OCI-LY7 (cell line): Measurements from ENCODE around the gene FAM187B. TPM values are rescaled to one million over a fixed set of nuclear protein-coding genes. Genes with fewer than 3 reads are reported as not detected.

ENCODE experiments used
- BruUV-seq: library from RNA; stranded (reverse); fragments of 400-500 nt; replicated peaks from 2 replicates; lab custom pipeline; 2021; lab: Mats Ljungman, UMichigan
- CTCF ChIA-PET: fragments of 300-600 bp; sonication (Branson Sonifier 250); formaldehyde crosslinking; loops from one replicate; lab custom pipeline; 2022; ENCODE audit warnings: antibody characterized with exemption; ENCODE audit not compliant: unreplicated experiment; lab: Charles Lee
- POLR2A ChIA-PET: fragments of 300-600 bp; sonication (Branson Sonifier 250); formaldehyde crosslinking; loops from one replicate; lab custom pipeline; 2022; ENCODE audit warnings: antibody characterized with exemption; lab: Charles Lee
- DNase-seq: peaks from one replicate; pipeline ENCODE4 v3.0.0-alpha.2; 2015; ENCODE audit warnings: low spot score
- H2AFZ ChIP-seq: fragments of 200-600 bp; sonication (generic), shearing (Covaris generic); 2 replicates; pipeline ENCODE4 v1.6.1; 2014; ENCODE audit warnings: mild to moderate bottlenecking, antibody characterized with exemption, low read length, moderate library complexity
- H3K27ac ChIP-seq: fragments of 200-600 bp; sonication (generic); 2 replicates; pipeline ENCODE4 v1.5.1; 2014; ENCODE audit warnings: mixed run types, low read depth, mild to moderate bottlenecking, moderate library complexity, low read length, inconsistent platforms; ENCODE audit not compliant: poor library complexity, severe bottlenecking
- H3K36me3 ChIP-seq: fragments of 200-600 bp; sonication (generic); 2 replicates; pipeline ENCODE4 v1.6.1; 2014; ENCODE audit warnings: mild to moderate bottlenecking, antibody characterized with exemption, low read length, moderate library complexity, mixed read lengths; ENCODE audit not compliant: insufficient read depth
- H3K4me1 ChIP-seq: fragments of 200-600 bp; sonication (generic); 2 replicates; pipeline ENCODE4 v1.5.1; 2014; ENCODE audit warnings: mild to moderate bottlenecking, low read length; ENCODE audit not compliant: insufficient read depth, poor library complexity, severe bottlenecking
- H3K4me2 ChIP-seq: fragments of 200-600 bp; sonication (generic); 2 replicates; pipeline ENCODE4 v1.6.1; 2014; ENCODE audit warnings: mild to moderate bottlenecking, low read length
- H3K4me3 ChIP-seq: fragments of 200-600 bp; sonication (generic); 2 replicates; pipeline ENCODE4 v1.5.1; 2014; ENCODE audit warnings: mild to moderate bottlenecking, low read depth, low read length; ENCODE audit not compliant: poor library complexity, severe bottlenecking
- H3K79me2 ChIP-seq: fragments of 200-600 bp; sonication (generic); 2 replicates; pipeline ENCODE4 v1.6.1; 2016; ENCODE audit warnings: low read depth, mild to moderate bottlenecking, low read length, moderate library complexity, mixed read lengths; ENCODE audit not compliant: insufficient read depth
- H3K9me2 ChIP-seq: fragments of 200-600 bp; sonication (generic); 2 replicates; pipeline ENCODE4 v1.6.1; 2016; ENCODE audit warnings: mild to moderate bottlenecking, low read length, mixed read lengths; ENCODE audit not compliant: insufficient read depth
- H3K9me3 ChIP-seq: fragments of 200-600 bp; sonication (generic); 2 replicates; pipeline ENCODE4 v1.6.1; 2014; ENCODE audit warnings: mild to moderate bottlenecking, mixed run types, low read length, mixed read lengths
- H4K20me1 ChIP-seq: fragments of 200-600 bp; sonication (generic); 2 replicates; pipeline ENCODE4 v1.6.1; 2014; ENCODE audit warnings: mild to moderate bottlenecking, antibody characterized with exemption, low read length, moderate library complexity, mixed read lengths; ENCODE audit not compliant: insufficient read depth
- CTCF ChIP-seq: fragments of 200-600 bp; sonication (generic); conservative IDR thresholded peaks from 2 replicates; pipeline ENCODE4 v1.5.1; 2014; ENCODE audit warnings: mild to moderate bottlenecking, antibody characterized with exemption, low read length, moderate library complexity, mixed read lengths
- EZH2phosphoT487 ChIP-seq: fragments of 200-600 bp; sonication (generic); IDR thresholded peaks from 2 replicates; pipeline ENCODE4 v1.6.1; 2018; ENCODE audit warnings: low read depth, borderline replicate concordance, mild to moderate bottlenecking, mixed run types, antibody characterized with exemption, low read length, moderate library complexity, mixed read lengths
- intact Hi-C: fragments of 100-400 bp; cut with micrococcal nuclease; formaldehyde crosslinking; loops from one replicate; pipeline ENCODE4 v1.10.0; 2022; ENCODE audit not compliant: unreplicated experiment
- total RNA-seq, 2 experiments: library from RNA; depleted of rRNA in 1 of 2; stranded (reverse); fragments of >200 nt in 1 of 2; shearing (Covaris generic) in 1 of 2; gene quantifications; 2 replicates each; pipeline ENCODE4 v1.2.3, GENCODE V29; 2014 to 2022

FAM187B gene
- total RNA-seq, 2 experiments from 2014 or later = not detected

- no peaks in the 10 kb centered on the region for H3K9me2 ChIP-seq
- no peaks in the 10 kb centered on the region for H3K36me3 ChIP-seq
- no peak overlapping the region for H2AFZ ChIP-seq
- H3K4me2 ChIP-seq = no peak overlapping the region
- ChIA-PET CTCF (no interaction called here), POLR2A (no interaction called here)
- intact Hi-C loops = no loop called here
- no peaks in the 10 kb centered on the region for H3K4me1 ChIP-seq
- H3K79me2 ChIP-seq = no peaks in the 10 kb centered on the region
- peaks cover 13% of the 10 kb centered on the region; the same call in 1 of the 2 replicates for H3K9me3 ChIP-seq
- TF ChIP-seq EZH2phosphoT487 (no peak), CTCF (no peak)
- no peak overlapping the region for H3K27ac ChIP-seq
- H3K4me3 ChIP-seq = no peak overlapping the region
- BruUV-seq = no TSS peak
- H4K20me1 ChIP-seq = no peaks in the 10 kb centered on the region
- no peak for DNase-seq
Observed at GRCh38 chr19:35177377-35178274, 50.9 kb downstream of the FAM187B start.

- CTCF ChIA-PET = no interaction called here
- Histone ChIP-seq H3K4me3 (no peak overlapping the region), H3K4me2 (no peak overlapping the region), H4K20me1 (no peaks in the 10 kb centered on the region), H2AFZ (no peak overlapping the region), H3K4me1 (no peaks in the 10 kb centered on the region), H3K36me3 (peaks cover 12% of the 10 kb centered on the region), H3K9me2 (no peaks in the 10 kb centered on the region), H3K9me3 (peaks cover 13% of the 10 kb centered on the region; the same call in 1 of the 2 replicates), H3K79me2 (no peaks in the 10 kb centered on the region), H3K27ac (no peak overlapping the region)
- POLR2A ChIA-PET = no interaction called here
- intact Hi-C loops = no loop called here
- no peak for DNase-seq
- no TSS peak for BruUV-seq
- TF ChIP-seq CTCF (no peak), EZH2phosphoT487 (no peak)
Observed at GRCh38 chr19:35176181-35176570, 52.4 kb downstream of the FAM187B start.

Other genes starting within 250 kb of the FAM187B start
- 67.9 and 84.2 TPM in 2 replicates for gene GRAMD1A, start 228.4 kb downstream of the FAM187B start, total RNA-seq (2014; rRNA removed; shearing (Covaris generic))
- gene GRAMD1A, start 228.4 kb downstream of the FAM187B start, total RNA-seq (2022) = 124 and 133 TPM in 2 replicates
- gene SCN1B, start 198.3 kb downstream of the FAM187B start, total RNA-seq (2014; rRNA removed; shearing (Covaris generic)) = 0.41 and 0.59 TPM in 2 replicates
- gene SCN1B, start 198.3 kb downstream of the FAM187B start, total RNA-seq (2022) = 3.1 and 3.6 TPM in 2 replicates
- gene HPN, start 187.0 kb downstream of the FAM187B start, total RNA-seq (2014; rRNA removed; shearing (Covaris generic)) = 0.19 TPM in 1 of 2 replicates, not detected in the other
- 0.17 TPM in 1 of 2 replicates, not detected in the other for gene HPN, start 187.0 kb downstream of the FAM187B start, total RNA-seq (2022)
- 0.35 TPM in 1 of 2 replicates, not detected in the other for gene FXYD3, start 112.9 kb downstream of the FAM187B start, total RNA-seq (2014; rRNA removed; shearing (Covaris generic))
- 0.88 TPM in 1 of 2 replicates, not detected in the other for gene FXYD3, start 112.9 kb downstream of the FAM187B start, total RNA-seq (2022)
- 0.28 and 1.1 TPM in 2 replicates for gene LGI4, start 93.7 kb downstream of the FAM187B start, total RNA-seq (2014; rRNA removed; shearing (Covaris generic))
- 2.7 and 5.9 TPM in 2 replicates for gene LGI4, start 93.7 kb downstream of the FAM187B start, total RNA-seq (2022)
- 0.57 and 1.8 TPM in 2 replicates for gene FXYD1, start 89.9 kb downstream of the FAM187B start, total RNA-seq (2014; rRNA removed; shearing (Covaris generic))
- gene FXYD1, start 89.9 kb downstream of the FAM187B start, total RNA-seq (2022) = 5.5 and 11.5 TPM in 2 replicates
- gene FXYD7, start 85.5 kb downstream of the FAM187B start, total RNA-seq (2014; rRNA removed; shearing (Covaris generic)) = 0.50 and 1.2 TPM in 2 replicates
- gene FXYD7, start 85.5 kb downstream of the FAM187B start, total RNA-seq (2022) = 6.1 and 6.3 TPM in 2 replicates
- gene FXYD5, start 74.0 kb downstream of the FAM187B start, total RNA-seq (2014; rRNA removed; shearing (Covaris generic)) = 76.8 and 82.1 TPM in 2 replicates
- 147 and 155 TPM in 2 replicates for gene FXYD5, start 74.0 kb downstream of the FAM187B start, total RNA-seq (2022)
- gene LSR, start 20.3 kb upstream of the FAM187B start, total RNA-seq (2014; rRNA removed; shearing (Covaris generic)) = 15.0 and 22.9 TPM in 2 replicates
- 26.0 and 33.6 TPM in 2 replicates for gene LSR, start 20.3 kb upstream of the FAM187B start, total RNA-seq (2022)
- gene USF2, start 40.2 kb upstream of the FAM187B start, total RNA-seq (2014; rRNA removed; shearing (Covaris generic)) = 100.0 and 105 TPM in 2 replicates
- 155 and 181 TPM in 2 replicates for gene USF2, start 40.2 kb upstream of the FAM187B start, total RNA-seq (2022)
- 0.19 TPM in 1 of 2 replicates, not detected in the other for gene HAMP, start 53.8 kb upstream of the FAM187B start, total RNA-seq (2014; rRNA removed; shearing (Covaris generic))
- 0.83 and 0.89 TPM in 2 replicates for gene HAMP, start 53.8 kb upstream of the FAM187B start, total RNA-seq (2022)
- gene MAG, start 63.4 kb upstream of the FAM187B start, total RNA-seq (2014; rRNA removed; shearing (Covaris generic)) = 4.6 and 6.2 TPM in 2 replicates
- 8.4 and 10.1 TPM in 2 replicates for gene MAG, start 63.4 kb upstream of the FAM187B start, total RNA-seq (2022)
- gene CD22, start 100.4 kb upstream of the FAM187B start, total RNA-seq (2014; rRNA removed; shearing (Covaris generic)) = 312 and 413 TPM in 2 replicates
- gene CD22, start 100.4 kb upstream of the FAM187B start, total RNA-seq (2022) = 972 TPM in 2 replicates
- 8.5 and 11.4 TPM in 2 replicates for gene FFAR1, start 119.2 kb upstream of the FAM187B start, total RNA-seq (2014; rRNA removed; shearing (Covaris generic))
- gene FFAR1, start 119.2 kb upstream of the FAM187B start, total RNA-seq (2022) = 9.8 and 11.6 TPM in 2 replicates
- 0.72 TPM in 1 of 2 replicates, not detected in the other for gene FFAR3, start 129.7 kb upstream of the FAM187B start, total RNA-seq (2014; rRNA removed; shearing (Covaris generic))
- 0.19 and 0.31 TPM in 2 replicates for gene FFAR3, start 129.7 kb upstream of the FAM187B start, total RNA-seq (2022)
- 0.06 TPM in 1 of 2 replicates, not detected in the other for gene GPR42, start 142.3 kb upstream of the FAM187B start, total RNA-seq (2014; rRNA removed; shearing (Covaris generic))
- gene GPR42, start 142.3 kb upstream of the FAM187B start, total RNA-seq (2022) = not detected in 2 replicates
- not detected in 2 replicates for gene FFAR2, start 219.5 kb upstream of the FAM187B start, total RNA-seq (2014; rRNA removed; shearing (Covaris generic))
- gene FFAR2, start 219.5 kb upstream of the FAM187B start, total RNA-seq (2022) = not detected in 2 replicates